ENCODE data around the gene LHX6.
A peak's percentile ranks its signal among the peaks of the same experiment; 100 is the strongest.

LHX6 gene

DNA sequence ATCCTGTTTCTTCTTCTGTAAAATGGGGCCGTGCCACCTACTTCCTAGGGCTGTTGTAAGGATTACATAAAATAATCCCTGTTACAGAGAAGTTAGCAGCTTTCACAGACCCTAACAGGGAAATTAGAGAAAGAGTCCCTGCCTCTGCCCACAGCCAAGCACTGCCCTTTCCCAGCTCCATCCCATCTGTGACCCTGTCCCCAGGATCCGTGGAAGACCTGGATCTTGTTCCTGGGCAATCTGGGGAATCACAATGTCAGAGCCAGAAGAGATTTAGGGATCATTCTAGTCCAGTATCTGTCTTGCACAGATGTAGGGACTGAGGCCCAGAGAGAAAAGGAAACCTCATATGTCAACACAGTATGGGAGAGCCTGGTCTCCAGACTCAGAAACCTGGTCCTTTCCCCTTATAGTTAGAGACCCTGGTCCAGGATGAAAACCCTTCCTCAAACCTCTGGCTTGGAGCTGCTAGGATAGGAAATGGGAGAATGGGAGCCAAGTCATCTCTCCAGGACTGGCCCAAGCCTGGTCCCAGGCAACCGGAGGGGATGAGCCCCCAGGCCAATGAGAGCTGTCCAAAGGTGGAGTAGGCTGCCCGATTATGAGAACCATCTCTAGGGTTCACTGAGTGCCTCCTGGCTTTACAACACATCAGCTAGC is 12.5 kb downstream of the LHX6 start:
- FAIRE-seq, result no peak
- DNase-seq (ENCODE audit: low spot score), result no peak

DNA sequence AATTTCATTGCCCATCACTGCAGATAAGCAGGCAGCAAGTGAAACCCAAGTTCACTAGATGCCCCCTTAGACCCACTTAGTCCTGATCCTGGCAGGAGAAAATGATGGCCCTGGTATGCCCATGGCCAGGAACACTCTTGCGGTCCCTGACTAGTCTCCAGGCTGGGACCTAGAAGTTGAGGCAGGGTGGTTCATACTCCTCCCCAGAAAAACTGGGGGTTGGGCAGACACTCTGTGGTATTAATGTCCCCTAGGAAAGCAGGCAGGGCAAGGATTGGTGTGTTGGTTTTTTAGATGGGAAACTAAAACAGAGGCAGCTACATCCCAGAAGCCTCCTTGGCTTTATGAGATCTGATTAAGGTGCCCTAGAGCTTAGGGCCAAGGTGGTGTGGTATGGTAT is 13.1 kb downstream of the LHX6 start:
- DNase-seq (ENCODE audit: low spot score) (no peak), FAIRE-seq (no peak)

DNA sequence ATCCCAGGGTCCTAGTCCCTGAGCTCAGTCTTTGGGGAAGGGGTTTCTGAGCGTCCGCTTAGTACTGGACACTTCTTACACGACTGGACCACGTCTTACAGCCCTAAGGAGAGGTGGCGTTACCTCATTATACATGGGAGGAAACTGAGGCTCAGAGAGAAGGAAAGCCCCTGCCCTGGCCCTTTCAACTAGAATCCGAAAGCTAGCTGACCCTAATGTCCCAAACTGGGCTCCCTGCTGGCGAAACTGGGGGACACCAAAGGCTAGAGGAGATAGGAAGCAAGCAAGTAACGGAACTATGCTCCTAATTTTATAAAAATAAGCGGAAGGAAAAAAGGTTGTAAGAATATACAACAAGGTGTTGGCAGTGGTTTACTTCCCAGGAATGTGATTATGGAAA is 14.2 kb downstream of the LHX6 start:
- no peak for FAIRE-seq
- DNase-seq (ENCODE audit: low spot score), result no peak

DNA sequence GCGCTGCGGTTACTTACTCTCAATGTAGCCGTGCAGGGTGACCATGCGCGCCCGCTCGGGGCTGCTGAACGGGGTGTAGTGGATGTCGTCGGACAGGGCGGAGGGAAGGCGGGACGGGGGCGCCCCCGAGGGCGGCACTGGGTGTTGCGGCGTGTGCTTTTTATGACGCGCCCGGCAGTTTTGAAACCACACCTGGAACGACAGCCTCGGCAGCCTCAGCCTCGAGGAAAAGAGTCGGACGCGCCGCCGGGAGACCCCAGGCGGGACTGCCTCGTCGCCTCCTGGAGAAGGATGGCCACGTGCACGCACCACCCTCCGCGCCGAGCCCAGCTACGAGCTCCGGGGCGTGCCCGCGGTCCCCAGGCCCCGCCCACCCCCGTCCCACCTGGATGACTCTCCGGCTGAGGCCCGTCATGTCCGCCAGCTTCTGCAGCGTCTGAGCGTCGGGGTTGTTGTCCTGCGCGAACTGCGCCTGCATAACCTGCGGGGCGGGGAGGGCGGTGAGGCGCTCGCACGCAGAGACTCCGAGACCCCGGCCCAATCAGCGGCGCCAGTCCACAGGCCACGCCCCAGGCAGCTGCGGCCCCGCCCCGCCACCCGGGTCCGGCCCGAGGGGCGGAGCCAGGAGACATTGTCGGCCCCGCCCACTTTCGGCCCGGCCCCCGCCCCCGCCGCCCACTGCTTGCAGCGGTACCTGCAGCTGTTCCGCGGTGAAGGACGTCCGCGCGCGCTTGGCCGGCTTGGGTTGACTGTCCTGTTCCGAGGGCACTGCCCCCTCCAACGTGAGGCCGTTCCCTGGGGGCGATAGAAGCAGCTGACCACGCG is 15.0 kb downstream of the LHX6 start:
- FAIRE-seq (no peak), DNase-seq (ENCODE audit: low spot score) (no peak)

DNA sequence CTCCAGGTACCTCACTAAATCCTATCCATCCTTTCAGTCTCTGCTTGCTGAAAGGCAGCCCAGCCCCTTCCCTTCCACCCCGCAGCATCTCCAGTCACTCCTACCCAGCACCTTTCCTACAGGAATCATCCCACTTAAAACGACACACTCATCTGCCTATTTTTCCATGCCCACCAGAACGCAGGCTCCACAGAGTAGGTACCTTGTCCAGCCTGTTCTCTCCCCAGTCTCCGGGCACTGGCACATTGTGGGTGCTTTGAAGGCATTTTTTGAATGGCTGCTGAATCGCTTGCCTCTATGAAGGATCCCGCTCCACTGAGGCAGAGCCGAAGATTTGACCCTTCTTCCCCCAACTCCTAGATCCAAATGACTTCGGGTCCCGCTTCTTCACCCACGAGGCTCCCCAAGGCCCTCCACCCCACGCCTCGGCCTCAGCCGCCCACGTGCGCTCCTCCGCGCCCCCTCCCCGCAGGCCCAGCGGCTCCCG is 15.6 kb downstream of the LHX6 start:
- FAIRE-seq, result no peak

GRCh38 chr9:122212473-122213004 is 16.2 kb downstream of the LHX6 start:
- no peak for DNase-seq (ENCODE audit: low spot score)
- FAIRE-seq, result no peak

More for the DNA sequence above, 15.6 kb downstream of the LHX6 start:
- DNase-seq (ENCODE audit: low spot score), result no peak

DNA sequence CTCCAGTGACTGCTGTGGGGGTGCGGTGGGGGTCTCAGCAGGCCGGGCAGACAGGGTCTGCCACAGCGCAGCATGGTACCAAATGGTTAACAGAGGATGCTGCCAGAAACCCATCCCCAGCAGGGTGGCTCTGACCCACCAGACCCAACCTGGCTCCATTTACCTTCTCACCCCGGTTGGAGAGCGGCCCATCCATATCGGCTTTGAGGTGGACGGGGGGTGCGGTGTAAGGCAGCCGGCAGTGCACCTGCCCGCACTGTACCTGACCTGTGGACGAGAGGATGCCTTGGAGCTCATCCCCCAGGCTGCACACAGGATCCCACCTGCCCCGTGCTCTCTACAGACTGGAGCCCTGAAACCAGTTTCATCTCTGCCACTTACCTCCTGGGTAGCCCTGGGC is 19.3 kb downstream of the LHX6 start:
- no peak for FAIRE-seq
- no peak for DNase-seq (ENCODE audit: low spot score)

DNA sequence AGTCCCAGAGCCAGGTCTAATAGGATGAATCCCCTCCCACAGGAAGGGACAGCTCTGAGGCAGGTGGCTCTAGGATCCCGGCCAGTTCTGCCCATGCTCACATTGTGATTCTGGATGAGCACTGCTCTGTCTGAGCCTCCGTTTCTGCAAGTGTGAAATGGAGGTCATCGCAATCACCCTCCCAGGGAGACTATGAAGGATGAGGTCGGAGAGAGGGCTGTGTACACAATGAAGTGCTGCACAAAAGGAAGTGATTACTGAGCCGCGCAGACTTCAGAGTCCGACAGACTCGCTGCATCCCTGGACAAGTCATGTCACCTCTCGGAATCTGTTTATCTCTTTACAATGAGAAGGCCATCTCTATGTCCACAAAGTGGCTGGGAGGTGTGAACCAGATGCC is 21.7 kb downstream of the LHX6 start:
- FAIRE-seq (no peak), DNase-seq (ENCODE audit: low spot score) (no peak)

GRCh38 chr9:122206118-122207046 is 22.4 kb downstream of the LHX6 start:
- DNase-seq (ENCODE audit: low spot score) (peak; percentile 54), FAIRE-seq (no peak)

- no peak for FAIRE-seq
- DNase-seq (ENCODE audit: low spot score), result no peak
Observed at GRCh38 chr9:122205176-122205575, 23.6 kb downstream of the LHX6 start.

DNA sequence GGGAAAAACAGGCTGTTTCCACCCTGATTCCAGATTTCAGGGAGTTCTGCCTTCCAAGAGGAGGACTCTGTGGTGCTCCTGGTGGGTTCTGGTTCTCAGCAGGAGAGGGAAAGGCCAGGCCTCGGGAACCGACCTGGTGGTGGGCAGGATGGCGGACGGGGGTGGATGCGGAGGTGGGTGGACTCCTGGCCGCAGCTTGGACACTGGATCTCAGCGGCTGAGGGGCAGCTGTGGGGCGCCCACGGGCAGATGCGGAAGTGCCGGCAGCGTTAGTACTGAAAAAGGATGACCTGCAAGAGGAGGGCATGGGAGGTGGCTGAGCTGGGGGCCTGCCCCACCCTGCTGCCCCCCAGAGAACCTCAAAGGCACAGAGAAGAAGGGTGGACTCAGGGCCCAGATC is 24.3 kb downstream of the LHX6 start:
- FAIRE-seq, result no peak
- no peak for DNase-seq (ENCODE audit: low spot score)

- FAIRE-seq (no peak), DNase-seq (ENCODE audit: low spot score) (no peak)
Observed at GRCh38 chr9:122204055-122204454, 24.7 kb downstream of the LHX6 start.

GRCh38 chr9:122202111-122202510 is 26.6 kb downstream of the LHX6 start:
- no peak for FAIRE-seq
- DNase-seq (ENCODE audit: low spot score), result no peak

- DNase-seq (ENCODE audit: low spot score) (no peak), FAIRE-seq (no peak)
Observed at GRCh38 chr9:122201641-122202040, 27.1 kb downstream of the LHX6 start.

- FAIRE-seq (no peak), DNase-seq (ENCODE audit: low spot score) (no peak)
Observed at GRCh38 chr9:122200960-122201595, 27.7 kb downstream of the LHX6 start.

DNA sequence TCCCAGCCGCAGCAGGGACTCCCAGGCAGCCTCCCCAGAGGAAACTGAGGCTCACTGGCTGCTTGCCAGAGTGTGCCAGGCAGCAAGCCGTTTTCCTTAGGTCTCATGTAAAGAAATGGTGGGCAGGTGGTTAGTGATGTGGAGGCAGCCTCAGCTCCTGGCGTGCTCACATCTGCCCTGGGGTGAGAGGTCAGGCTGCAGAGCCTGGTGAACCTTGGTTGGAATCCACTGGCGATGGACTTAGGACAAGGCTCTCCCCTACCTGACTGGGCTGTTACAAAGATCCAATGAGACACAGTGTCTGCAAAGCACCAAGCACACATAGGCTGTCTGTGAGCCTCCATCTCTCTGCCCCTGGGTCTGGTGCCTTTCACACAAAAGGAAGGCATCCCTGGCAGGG is 30.9 kb downstream of the LHX6 start:
- no peak for FAIRE-seq
- no peak for DNase-seq (ENCODE audit: low spot score)

GRCh38 chr9:122197426-122197825 is 31.3 kb downstream of the LHX6 start:
- DNase-seq (ENCODE audit: low spot score), result no peak
- no peak for FAIRE-seq

DNA sequence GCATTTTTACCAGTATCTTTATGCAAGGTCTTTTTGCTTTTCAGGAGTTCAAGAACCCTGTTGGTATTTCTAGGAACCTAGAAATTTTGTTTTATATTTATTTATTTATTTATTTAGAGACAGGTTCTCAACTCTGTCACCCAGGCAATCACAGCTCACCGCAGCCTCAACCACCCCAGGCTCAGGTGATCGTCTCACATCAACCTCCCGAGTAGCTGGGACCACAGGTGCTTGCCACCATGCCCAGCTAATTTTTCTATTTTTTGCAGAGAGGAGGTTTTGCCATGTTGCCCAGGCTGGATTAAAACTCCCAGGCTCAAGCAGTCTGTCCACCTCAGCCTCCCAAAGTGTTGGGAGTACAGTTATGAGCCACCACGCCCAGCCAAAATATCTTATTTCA is 32.9 kb downstream of the LHX6 start:
- FAIRE-seq, result no peak
- no peak for DNase-seq (ENCODE audit: low spot score)

GRCh38 chr9:122193651-122194050 is 35.1 kb downstream of the LHX6 start:
- no peak for FAIRE-seq

GRCh38 chr9:122192914-122193525 is 35.7 kb downstream of the LHX6 start:
- FAIRE-seq (no peak), DNase-seq (ENCODE audit: low spot score) (no peak)

More at GRCh38 chr9:122193651-122194050, 35.1 kb downstream of the LHX6 start:
- DNase-seq (ENCODE audit: low spot score), result no peak
